Muscle of leg (tissue), 16 donors: ENCODE measurements around the gene KRTAP17-1. TPM values are rescaled to one million over a fixed set of nuclear protein-coding genes. Genes with fewer than 3 reads are reported as not detected.
"Not testable (repeated sequence)": the region's sequence is repeated elsewhere in the genome, so short reads cannot be mapped to it uniquely, and the experiment has no call there.

Experiments
- DNase-seq: peaks from one replicate; pipeline ENCODE4 v3.0.0; 2013
- H3K27ac ChIP-seq: one replicate; pipeline ENCODE4 v1.5.1; 2013; ENCODE audit warnings: mild to moderate bottlenecking, low read length, control low read depth
- H3K27me3 ChIP-seq: one replicate; pipeline ENCODE4 v1.6.1; 2013; ENCODE audit warnings: low read length; ENCODE audit not compliant: control insufficient read depth, insufficient read depth
- H3K36me3 ChIP-seq: one replicate; pipeline ENCODE4 v1.6.1; 2013; ENCODE audit warnings: low read length; ENCODE audit not compliant: control insufficient read depth, insufficient read depth
- H3K4me1 ChIP-seq: one replicate; pipeline ENCODE4 v1.6.1; 2013; ENCODE audit warnings: low read length; ENCODE audit not compliant: control insufficient read depth, insufficient read depth
- H3K4me3 ChIP-seq: one replicate; pipeline ENCODE4 v1.5.1; 2013; ENCODE audit warnings: low read length, control low read depth
- H3K9me3 ChIP-seq: replicated peaks from 2 replicates; pipeline ENCODE4 v1.6.1; 2013; ENCODE audit warnings: low read depth, low read length; ENCODE audit not compliant: control insufficient read depth
- WGBS: methylation state at CpG from one replicate; pipeline ENCODE4 v1.1.5; 2013; ENCODE audit warnings: missing lambda C conversion rate; ENCODE audit not compliant: insufficient coverage; 5-methylcytosine and 5-hydroxymethylcytosine counted together
- long read RNA-seq, 11 donors: transcript quantifications; one replicate each; lab custom pipeline, GENCODE V29; 2026
- polyA plus RNA-seq, 8 donors: library from polyadenylated mRNA; unstranded; fragments of 120-200 nt; gene quantifications; one replicate each; pipeline versions ENCODE4 v1.2.1 to v1.2.3, GENCODE V29; 2013; ENCODE audit warnings: inconsistent platforms in 1 of 8, low replicate concordance in 1 of 8; ENCODE audit not compliant: insufficient read length in 8 of 8, insufficient read depth in 1 of 8
- total RNA-seq: library from RNA; stranded (reverse); fragments of 120-200 nt; gene quantifications from one replicate; pipeline ENCODE4 v1.2.4, GENCODE V29; 2013

Gene KRTAP17-1
- total RNA-seq (not detected), polyA plus RNA-seq (not detected)
- long read RNA-seq, donor 1 = 0 reads
- long read RNA-seq, donor 2 = 0 reads
- long read RNA-seq, donor 3 = 0 reads
- long read RNA-seq, donor 4 = 0 reads
- long read RNA-seq, donor 5 = 0 reads
- long read RNA-seq, donor 6 = 0 reads
- long read RNA-seq, donor 7 = 0 reads
- long read RNA-seq, donor 8 = 0 reads
- long read RNA-seq, donor 9 = 0 reads
- long read RNA-seq, donor 10 = 0 reads
- long read RNA-seq, donor 11 = 0 reads

GRCh38 chr17:41315204-41315794 is at the start of gene KRTAP17-1:
Gene KRTAP17-1 (minus strand): TSS chr17:41315710. CDS start chr17:41315650, 60 bp downstream.
- H3K36me3 ChIP-seq = no peaks in the 10 kb centered on the region
- peaks cover 13% of the 10 kb centered on the region for H3K27me3 ChIP-seq
- no peak for DNase-seq
- no peaks in the 10 kb centered on the region for H3K4me1 ChIP-seq
- whole genome bisulfite sequencing = 85% methylated on average over 12 of the region's 24 CpGs
- no peak within 1 kb of the TSS for H3K4me3 ChIP-seq
- H3K27ac ChIP-seq = no peak within 1 kb of the TSS
- H3K9me3 ChIP-seq = peaks cover 2% of the 10 kb centered on the region

GRCh38 chr17:41363881-41364280 is 48.4 kb upstream of the KRTAP17-1 start:
- WGBS = 86% methylated on average over 1 of the region's 2 CpGs
- no peak for DNase-seq
- Histone ChIP-seq H3K36me3 (no peaks in the 10 kb centered on the region), H3K4me1 (peaks cover 2% of the 10 kb centered on the region), H3K4me3 (no peak overlapping the region), H3K27me3 (peaks cover 4% of the 10 kb centered on the region), H3K9me3 (peaks cover 2% of the 10 kb centered on the region), H3K27ac (no peak overlapping the region)

GRCh38 chr17:41360296-41360995 is 44.9 kb upstream of the KRTAP17-1 start:
- H3K4me3 ChIP-seq = no peak overlapping the region
- 76% methylated on average over 4 of the region's 5 CpGs for WGBS
- no peak overlapping the region for H3K27ac ChIP-seq
- H3K36me3 ChIP-seq = no peaks in the 10 kb centered on the region
- no peak for DNase-seq
- H3K9me3 ChIP-seq = peaks cover 2% of the 10 kb centered on the region
- H3K4me1 ChIP-seq = peaks cover 2% of the 10 kb centered on the region
- H3K27me3 ChIP-seq = peaks cover 4% of the 10 kb centered on the region

- no peak for DNase-seq
- no CpG with 5 or more reads among the region's 4 CpGs for WGBS
- Histone ChIP-seq H3K36me3 (no peaks in the 10 kb centered on the region), H3K9me3 (no peaks in the 10 kb centered on the region), H3K27me3 (no peaks in the 10 kb centered on the region), H3K4me1 (no peaks in the 10 kb centered on the region), H3K4me3 (no peak overlapping the region), H3K27ac (no peak overlapping the region)
Observed at GRCh38 chr17:41354536-41354935, 39.0 kb upstream of the KRTAP17-1 start.

- WGBS = 93% methylated on average over 2 of the region's 7 CpGs
- Histone ChIP-seq H3K36me3 (no peaks in the 10 kb centered on the region), H3K27ac (no peak overlapping the region), H3K4me3 (no peak overlapping the region), H3K9me3 (no peaks in the 10 kb centered on the region), H3K4me1 (no peaks in the 10 kb centered on the region), H3K27me3 (no peaks in the 10 kb centered on the region)
- DNase-seq = no peak
Observed at GRCh38 chr17:41352597-41353366, 37.3 kb upstream of the KRTAP17-1 start.

GRCh38 chr17:41351177-41351576 is 35.7 kb upstream of the KRTAP17-1 start:
- Histone ChIP-seq H3K27me3 (no peaks in the 10 kb centered on the region), H3K27ac (no peak overlapping the region), H3K9me3 (no peaks in the 10 kb centered on the region), H3K36me3 (no peaks in the 10 kb centered on the region), H3K4me1 (no peaks in the 10 kb centered on the region), H3K4me3 (no peak overlapping the region)
- DNase-seq = no peak
- WGBS = no CpG with 5 or more reads among the region's 2 CpGs

GRCh38 chr17:41350381-41350878 is 34.9 kb upstream of the KRTAP17-1 start, which contains the start of gene KRT33A:
Gene KRT33A (minus strand): TSS chr17:41350828. CDS start chr17:41350767, 61 bp downstream.
- not testable (repeated sequence) for H3K4me3 ChIP-seq, H3K27ac ChIP-seq, H3K4me1 ChIP-seq, DNase-seq, H3K27me3 ChIP-seq, H3K36me3 ChIP-seq, H3K9me3 ChIP-seq
- 85% methylated on average over 12 of the region's 16 CpGs for WGBS

- H3K4me3 ChIP-seq = no peak overlapping the region
- H3K27me3 ChIP-seq = no peaks in the 10 kb centered on the region
- no peak overlapping the region for H3K27ac ChIP-seq
- H3K4me1 ChIP-seq = no peaks in the 10 kb centered on the region
- no peak for DNase-seq
- no peaks in the 10 kb centered on the region for H3K9me3 ChIP-seq
- 78% methylated on average over 6 of the region's 7 CpGs for WGBS
- no peaks in the 10 kb centered on the region for H3K36me3 ChIP-seq
Observed at GRCh38 chr17:41347869-41348760, 32.6 kb upstream of the KRTAP17-1 start.

GRCh38 chr17:41346421-41346820 is 30.9 kb upstream of the KRTAP17-1 start:
- H3K9me3 ChIP-seq, H3K36me3 ChIP-seq, H3K4me3 ChIP-seq, DNase-seq, H3K27ac ChIP-seq, H3K27me3 ChIP-seq, H3K4me1 ChIP-seq: not testable (repeated sequence)
- WGBS = 70% methylated on average over 8 of the region's 16 CpGs
